ENCODE data around the gene AK5.
A peak's percentile ranks its signal among the peaks of the same experiment; 100 is the strongest.

Gene AK5

DNA sequence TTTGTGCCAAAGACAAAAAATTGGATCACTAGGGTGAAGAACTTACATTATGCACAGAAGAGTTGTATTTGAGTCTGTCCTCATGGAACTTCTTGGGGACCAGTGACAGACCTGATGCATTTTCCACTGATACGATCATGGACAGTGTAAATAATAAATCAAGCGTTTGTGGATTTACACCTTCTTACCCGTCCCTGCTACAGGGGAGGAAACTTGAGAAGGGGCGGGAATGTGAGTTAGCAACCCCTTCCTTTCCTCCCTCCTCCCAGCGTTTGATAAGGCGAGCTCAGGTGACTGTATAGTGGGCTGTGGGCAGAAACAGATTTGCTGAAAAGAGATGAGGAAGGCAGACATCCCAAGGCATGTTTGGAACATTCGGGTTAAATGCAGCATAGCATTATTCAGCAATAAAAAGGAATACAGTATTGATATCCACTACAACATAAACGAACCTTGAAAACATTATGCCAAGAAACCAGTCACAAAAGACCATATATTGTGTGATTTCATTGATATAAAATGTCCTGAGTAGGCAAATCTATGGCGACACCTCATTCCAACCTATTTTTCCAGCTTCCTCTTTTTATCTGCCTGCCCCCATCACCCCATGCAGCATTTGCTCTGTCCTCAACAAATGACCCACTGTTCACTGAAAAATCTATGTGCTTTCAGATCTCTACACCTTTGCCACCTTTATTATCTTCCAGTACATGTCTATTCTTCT is 271.9 kb downstream of the AK5 start:
- Mint-ChIP-seq H3K4me1 (peaks cover 15% of the 10 kb centered on the region), H3K36me3 (ENCODE audit: low read depth) (peaks cover 8% of the 10 kb centered on the region), H3K4me3 (no peak overlapping the region), H3K27ac (no peak overlapping the region), H3K9me3 (no peaks in the 10 kb centered on the region), H3K27me3 (ENCODE audit: low read depth, poor library complexity) (peaks cover 3% of the 10 kb centered on the region)
- DNase-seq, result peak; percentile 10
- TF ChIP-seq, protein P1, sequence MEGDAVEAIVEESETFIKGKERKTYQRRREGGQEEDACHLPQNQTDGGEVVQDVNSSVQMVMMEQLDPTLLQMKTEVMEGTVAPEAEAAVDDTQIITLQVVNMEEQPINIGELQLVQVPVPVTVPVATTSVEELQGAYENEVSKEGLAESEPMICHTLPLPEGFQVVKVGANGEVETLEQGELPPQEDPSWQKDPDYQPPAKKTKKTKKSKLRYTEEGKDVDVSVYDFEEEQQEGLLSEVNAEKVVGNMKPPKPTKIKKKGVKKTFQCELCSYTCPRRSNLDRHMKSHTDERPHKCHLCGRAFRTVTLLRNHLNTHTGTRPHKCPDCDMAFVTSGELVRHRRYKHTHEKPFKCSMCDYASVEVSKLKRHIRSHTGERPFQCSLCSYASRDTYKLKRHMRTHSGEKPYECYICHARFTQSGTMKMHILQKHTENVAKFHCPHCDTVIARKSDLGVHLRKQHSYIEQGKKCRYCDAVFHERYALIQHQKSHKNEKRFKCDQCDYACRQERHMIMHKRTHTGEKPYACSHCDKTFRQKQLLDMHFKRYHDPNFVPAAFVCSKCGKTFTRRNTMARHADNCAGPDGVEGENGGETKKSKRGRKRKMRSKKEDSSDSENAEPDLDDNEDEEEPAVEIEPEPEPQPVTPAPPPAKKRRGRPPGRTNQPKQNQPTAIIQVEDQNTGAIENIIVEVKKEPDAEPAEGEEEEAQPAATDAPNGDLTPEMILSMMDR (IDR thresholded peaks at IDR 0.05), result no peak

DNA sequence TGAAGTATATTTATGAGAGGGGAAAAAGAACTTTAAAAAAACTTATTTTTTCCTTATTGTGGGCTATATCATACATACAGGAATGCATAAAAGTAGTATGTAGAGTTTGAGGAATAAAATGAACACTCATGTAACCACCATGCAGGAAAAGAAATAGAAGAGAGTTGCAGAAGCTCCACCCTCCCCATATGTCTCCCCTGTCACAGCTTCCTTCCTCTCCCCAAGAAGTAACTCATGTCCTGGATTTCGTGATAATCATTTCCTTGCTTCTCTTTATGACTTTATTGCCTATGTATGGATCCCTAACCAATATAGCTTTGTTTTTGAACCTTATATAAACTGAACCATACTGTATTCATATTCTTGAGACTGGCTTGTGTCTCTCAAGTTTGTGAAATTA is 274.2 kb downstream of the AK5 start:
- peaks cover 12% of the 10 kb centered on the region for H3K36me3 Mint-ChIP-seq (ENCODE audit: low read depth)
- TF ChIP-seq, protein P1 (IDR thresholded peaks at IDR 0.05), result no peak
- H3K27me3 Mint-ChIP-seq (ENCODE audit: low read depth, poor library complexity), result peaks cover 7% of the 10 kb centered on the region
- H3K4me1 Mint-ChIP-seq, result peaks cover 15% of the 10 kb centered on the region
- no peak overlapping the region for H3K27ac Mint-ChIP-seq
- H3K4me3 Mint-ChIP-seq, result no peak overlapping the region
- DNase-seq, result no peak
- no peaks in the 10 kb centered on the region for H3K9me3 Mint-ChIP-seq

DNA sequence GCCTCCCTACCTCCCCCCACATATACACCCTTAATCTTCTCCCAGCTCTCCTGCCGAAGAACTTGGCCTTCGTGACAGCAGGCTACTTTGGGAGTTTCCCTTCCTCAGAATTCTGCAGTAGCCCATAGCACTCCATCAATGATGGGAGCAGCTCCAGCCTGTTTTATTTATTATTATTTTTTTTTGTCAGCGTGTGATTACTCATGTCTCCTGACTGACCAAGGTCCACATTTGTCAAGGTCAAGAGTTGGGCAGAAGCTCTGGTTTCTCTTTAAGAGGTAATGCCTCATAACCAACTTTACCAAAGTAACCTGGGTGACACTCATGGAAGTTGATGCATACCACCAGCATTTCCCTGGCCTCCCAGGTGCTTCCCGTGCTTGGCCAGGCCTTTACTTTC is 275.2 kb downstream of the AK5 start:
- TF ChIP-seq, protein P1 (IDR thresholded peaks at IDR 0.05), result no peak
- no peak for DNase-seq
- H3K4me1 Mint-ChIP-seq, result peaks cover 15% of the 10 kb centered on the region
- peaks cover 17% of the 10 kb centered on the region for H3K36me3 Mint-ChIP-seq (ENCODE audit: low read depth)
- H3K9me3 Mint-ChIP-seq, result no peaks in the 10 kb centered on the region
- no peak overlapping the region for H3K27ac Mint-ChIP-seq
- no peak overlapping the region for H3K4me3 Mint-ChIP-seq
- H3K27me3 Mint-ChIP-seq (ENCODE audit: low read depth, poor library complexity), result peaks cover 4% of the 10 kb centered on the region

DNA sequence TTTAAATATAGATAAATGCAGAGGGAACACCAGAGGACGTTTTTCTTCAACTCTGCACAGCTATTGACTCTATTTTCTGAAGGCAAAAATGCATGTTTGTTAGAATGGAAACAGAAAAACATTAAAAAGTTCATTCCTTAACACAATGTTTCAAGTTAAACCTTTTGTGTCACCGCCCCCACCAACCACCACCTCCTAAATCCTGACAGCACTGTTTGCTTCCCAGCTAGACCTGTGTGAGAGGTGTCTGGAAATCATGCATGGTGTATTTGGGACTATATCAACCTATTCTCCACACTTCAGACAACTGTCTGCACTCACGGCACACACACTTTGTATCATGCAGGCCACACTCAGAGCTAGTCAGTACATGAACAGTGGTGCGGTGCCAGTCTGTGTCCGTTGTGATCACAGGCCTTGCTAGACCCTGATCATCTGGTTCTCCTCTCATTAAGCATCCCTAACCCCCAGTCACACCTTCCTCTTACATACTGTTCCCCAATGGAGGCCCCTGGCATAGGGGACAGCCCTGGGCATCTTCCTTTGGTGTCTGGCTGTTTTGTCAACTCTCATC is 276.9 kb downstream of the AK5 start:
- Mint-ChIP-seq H3K4me3 (no peak overlapping the region), H3K9me3 (no peaks in the 10 kb centered on the region), H3K4me1 (peaks cover 7% of the 10 kb centered on the region), H3K27me3 (ENCODE audit: low read depth, poor library complexity) (peaks cover 4% of the 10 kb centered on the region), H3K27ac (peak overlapping the region; percentile 55), H3K36me3 (ENCODE audit: low read depth) (peaks cover 23% of the 10 kb centered on the region)
- TF ChIP-seq, protein P1 (IDR thresholded peaks at IDR 0.05), result no peak
- no peak for DNase-seq

DNA sequence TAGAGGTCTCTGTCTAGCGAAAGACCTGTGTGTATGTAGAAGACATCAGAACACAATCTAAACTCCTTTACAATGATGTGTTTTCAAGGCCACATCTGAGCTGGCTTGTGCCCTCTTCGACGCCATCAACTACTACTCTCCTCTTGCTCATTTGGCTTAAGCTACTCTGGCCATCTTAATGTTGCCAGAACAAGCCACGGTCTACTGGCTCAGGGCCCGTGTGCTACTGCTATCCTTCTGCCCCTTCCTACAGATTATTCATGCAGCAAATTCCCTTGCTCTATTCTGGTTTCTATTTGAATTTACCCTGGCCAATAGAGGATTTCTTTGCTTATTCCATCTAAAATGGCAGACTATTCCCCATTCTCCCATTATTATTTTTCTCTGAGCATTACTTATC is 278.9 kb downstream of the AK5 start:
- Mint-ChIP-seq H3K4me1 (no peaks in the 10 kb centered on the region), H3K36me3 (ENCODE audit: low read depth) (peaks cover 30% of the 10 kb centered on the region), H3K4me3 (no peak overlapping the region), H3K9me3 (no peaks in the 10 kb centered on the region), H3K27ac (no peak overlapping the region), H3K27me3 (ENCODE audit: low read depth, poor library complexity) (peaks cover 4% of the 10 kb centered on the region)
- no peak for DNase-seq
- TF ChIP-seq, protein P1 (IDR thresholded peaks at IDR 0.05), result no peak
